Activated B cell treated with CpG ODN at 0.5 μM for 24 hours (primary cell): ENCODE results near the gene PIEZO1. TPM values are rescaled to one million over a fixed set of nuclear protein-coding genes. Genes with fewer than 3 reads are reported as not detected.
A peak's percentile ranks its signal among the peaks of the same experiment; 100 is the strongest.

Source experiments
- ATAC-seq: fragments of 200-7000 bp; cut with Tn5 transposase; one replicate; pipeline ENCODE4 v1.10.0; 2021; ENCODE audit warnings: low read depth, mild to moderate bottlenecking, moderate library complexity
- CTCF ChIA-PET: fragments of 350-600 bp; sonication (Branson Sonifier 250); formaldehyde crosslinking; loops from one replicate; lab custom pipeline; 2021; ENCODE audit warnings: antibody characterized with exemption; lab: Charles Lee
- POLR2A ChIA-PET: fragments of 350-600 bp; sonication (Branson Sonifier 250); formaldehyde crosslinking; loops from one replicate; lab custom pipeline; 2021; ENCODE audit warnings: antibody characterized with exemption; lab: Charles Lee
- DNase-seq: peaks from one replicate; pipeline ENCODE4 v3.0.0; 2022
- H3K27ac Mint-ChIP-seq: one replicate; pipeline ENCODE4 v1.8.0; 2020; ENCODE audit warnings: mixed read lengths
- H3K27me3 Mint-ChIP-seq: one replicate; pipeline ENCODE4 v1.8.0; 2021; ENCODE audit warnings: mixed read lengths
- H3K36me3 Mint-ChIP-seq: one replicate; pipeline ENCODE4 v1.8.0; 2021; ENCODE audit warnings: low read depth, mixed read lengths
- H3K4me1 Mint-ChIP-seq: one replicate; pipeline ENCODE4 v1.8.0; 2021; ENCODE audit warnings: mixed read lengths
- H3K4me3 Mint-ChIP-seq: one replicate; pipeline ENCODE4 v1.8.0; 2020; ENCODE audit warnings: mild to moderate bottlenecking, mixed read lengths
- H3K9me3 Mint-ChIP-seq: one replicate; pipeline ENCODE4 v1.8.0; 2020; ENCODE audit warnings: mixed read lengths
- intact Hi-C: fragments of 100-400 bp; cut with micrococcal nuclease; formaldehyde crosslinking; loops from one replicate; pipeline ENCODE4 v1.15.1; 2024
- total RNA-seq: library from RNA; stranded (reverse); gene quantifications from 2 replicates; pipeline ENCODE4 v1.2.3, GENCODE V29; 2022
- TF ChIP-seq, protein P1 (sequence below): fragments of 200-600 bp; IDR thresholded peaks from one replicate; pipeline ENCODE4 v1.8.0; 2022; ENCODE audit warnings: antibody characterized with exemption, mild to moderate bottlenecking

Gene PIEZO1
- total RNA-seq, 1 donor from 2014 or later: 85.9 TPM

DNA sequence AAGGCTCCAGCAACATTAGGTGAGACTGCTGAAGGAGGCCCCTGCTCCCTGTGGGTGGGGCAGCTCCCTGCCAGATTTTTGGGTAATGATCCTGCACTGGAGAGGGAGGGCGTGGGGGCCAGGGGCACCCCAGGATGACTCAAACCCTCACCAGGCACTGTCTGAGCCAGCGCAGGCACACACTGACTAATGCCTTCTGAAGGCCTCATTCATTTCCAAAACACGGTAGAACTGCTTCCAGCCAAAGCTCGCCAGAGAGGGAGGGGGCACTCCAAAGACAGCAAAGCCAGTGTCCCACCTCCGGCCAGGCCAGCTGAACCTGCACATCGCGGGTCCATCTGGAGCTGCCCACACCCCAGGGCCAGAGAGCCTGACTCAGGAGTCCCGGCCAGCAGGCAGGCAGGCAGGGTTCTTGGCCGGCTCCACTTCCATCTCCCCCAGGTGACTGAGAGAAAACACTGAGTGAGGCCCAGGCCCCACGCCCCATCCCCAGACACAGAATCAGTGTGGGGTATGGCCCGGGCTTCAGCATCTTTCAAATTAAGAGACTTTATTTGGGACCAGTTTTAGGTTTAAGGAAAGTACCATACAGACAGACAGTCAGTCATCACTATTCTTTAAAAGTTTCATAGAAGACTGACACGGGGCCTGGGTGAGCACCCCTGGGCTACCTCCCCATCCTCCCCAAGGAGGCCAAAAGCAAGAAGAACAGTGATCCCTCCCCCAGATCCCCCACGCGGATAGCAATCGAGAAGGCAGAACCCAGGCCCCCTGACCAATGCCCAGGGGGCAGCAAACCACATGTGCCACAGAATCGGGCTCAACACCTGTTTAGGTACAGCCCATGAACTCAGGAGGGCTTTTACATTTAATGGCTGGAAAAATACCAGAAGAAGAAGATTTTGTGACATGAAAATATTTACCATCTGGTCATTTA is 2.3 kb downstream of the PIEZO1 start:
- Mint-ChIP-seq H3K27ac (peak overlapping the region; percentile 80), H3K27me3 (no peaks in the 10 kb centered on the region), H3K4me3 (peak overlapping the region; percentile 85), H3K36me3 (no peaks in the 10 kb centered on the region), H3K4me1 (peaks cover 58% of the 10 kb centered on the region), H3K9me3 (no peaks in the 10 kb centered on the region)
- ATAC-seq (no peak), DNase-seq (no peak)
- intact Hi-C loops: loop anchor here (5.0 to 10.0 kb wide), 2 partner anchors 120 to 148 kb away; partner anchors contain the start of genes IL17C and MVD
- POLR2A ChIA-PET: interaction anchor here (0.6 to 5.6 kb wide), 14 partner anchors 10 to 1160 kb away, joined by 3 to 52 read pairs (median 5); partner anchors contain the start of genes APRT, CDT1, CYBA and GALNS
- CTCF ChIA-PET: interaction anchor here (0.9 to 5.9 kb wide), 8 partner anchors 13 to 75 kb away, joined by 3 to 56 read pairs (median 4); partner anchors contain the start of gene APRT
- TF ChIP-seq, protein P1, sequence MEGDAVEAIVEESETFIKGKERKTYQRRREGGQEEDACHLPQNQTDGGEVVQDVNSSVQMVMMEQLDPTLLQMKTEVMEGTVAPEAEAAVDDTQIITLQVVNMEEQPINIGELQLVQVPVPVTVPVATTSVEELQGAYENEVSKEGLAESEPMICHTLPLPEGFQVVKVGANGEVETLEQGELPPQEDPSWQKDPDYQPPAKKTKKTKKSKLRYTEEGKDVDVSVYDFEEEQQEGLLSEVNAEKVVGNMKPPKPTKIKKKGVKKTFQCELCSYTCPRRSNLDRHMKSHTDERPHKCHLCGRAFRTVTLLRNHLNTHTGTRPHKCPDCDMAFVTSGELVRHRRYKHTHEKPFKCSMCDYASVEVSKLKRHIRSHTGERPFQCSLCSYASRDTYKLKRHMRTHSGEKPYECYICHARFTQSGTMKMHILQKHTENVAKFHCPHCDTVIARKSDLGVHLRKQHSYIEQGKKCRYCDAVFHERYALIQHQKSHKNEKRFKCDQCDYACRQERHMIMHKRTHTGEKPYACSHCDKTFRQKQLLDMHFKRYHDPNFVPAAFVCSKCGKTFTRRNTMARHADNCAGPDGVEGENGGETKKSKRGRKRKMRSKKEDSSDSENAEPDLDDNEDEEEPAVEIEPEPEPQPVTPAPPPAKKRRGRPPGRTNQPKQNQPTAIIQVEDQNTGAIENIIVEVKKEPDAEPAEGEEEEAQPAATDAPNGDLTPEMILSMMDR: no peak

DNA sequence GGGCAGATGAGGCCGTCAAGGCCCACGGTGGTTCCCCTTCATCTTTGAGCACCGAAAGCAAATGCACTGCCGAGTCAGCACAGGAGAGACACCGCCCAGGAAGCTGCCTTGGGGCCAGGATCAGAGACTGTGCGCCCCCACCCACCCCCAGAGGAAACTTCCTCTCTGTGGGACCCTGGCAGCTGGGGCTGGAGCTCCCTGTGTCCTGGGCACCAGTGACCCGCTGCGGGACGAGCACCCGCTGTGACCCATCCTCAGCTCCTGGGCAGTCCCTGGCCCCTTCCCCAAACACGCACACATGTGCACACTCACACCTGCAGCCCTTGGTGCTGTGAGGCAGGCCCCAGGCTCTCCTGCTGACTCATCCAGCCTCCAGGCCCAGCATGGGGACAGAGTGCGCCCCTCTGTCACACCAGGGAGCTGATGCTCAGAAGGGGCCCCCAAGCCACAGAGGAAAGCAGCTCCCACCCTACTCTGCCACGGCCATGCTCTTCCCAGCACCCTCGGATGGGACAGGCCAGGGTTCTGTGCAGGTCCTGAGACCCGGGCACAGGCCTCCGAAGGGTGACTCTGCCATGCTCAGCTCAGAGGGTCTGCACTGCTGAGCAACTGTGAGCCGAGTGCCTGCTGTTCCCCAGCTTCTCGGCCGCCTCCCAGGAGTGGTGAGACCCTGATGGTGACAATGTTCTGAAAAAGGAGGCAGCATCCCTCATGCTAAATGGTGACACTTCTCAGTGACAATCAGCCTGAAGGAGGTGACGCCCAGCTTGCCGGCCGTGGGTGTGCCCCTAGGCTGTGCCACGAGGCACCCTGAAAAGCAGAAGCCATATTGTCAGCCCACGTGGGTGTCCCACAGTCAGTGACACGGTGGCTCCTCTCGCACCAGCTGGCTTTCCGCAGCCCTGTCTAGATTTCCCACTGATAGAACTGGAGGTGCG is 3.6 kb downstream of the PIEZO1 start:
- intact Hi-C loops: loop anchor here (1.0 to 10.0 kb wide), 6 partner anchors 9 to 147 kb away; partner anchors contain the start of genes IL17C and MVD
- ATAC-seq: peak; percentile 66
- Mint-ChIP-seq H3K27me3 (no peaks in the 10 kb centered on the region), H3K9me3 (no peaks in the 10 kb centered on the region), H3K4me3 (peak overlapping the region; percentile 85), H3K27ac (peak overlapping the region; percentile 80), H3K36me3 (peaks cover 2% of the 10 kb centered on the region), H3K4me1 (peaks cover 58% of the 10 kb centered on the region)
- ChIA-PET POLR2A (interaction anchor here (0.6 to 5.6 kb wide), 17 partner anchors 9 to 1162 kb away, joined by 3 to 52 read pairs (median 6); partner anchors contain the start of genes APRT, CDT1, CTU2 and CYBA), CTCF (interaction anchor here (0.7 to 3.8 kb wide), 11 partner anchors 11 to 77 kb away, joined by 3 to 45 read pairs (median 4); partner anchors contain the start of genes APRT, GALNS and TRAPPC2L)
- peak; percentile 57 for DNase-seq
- TF ChIP-seq, protein P1: no peak

DNA sequence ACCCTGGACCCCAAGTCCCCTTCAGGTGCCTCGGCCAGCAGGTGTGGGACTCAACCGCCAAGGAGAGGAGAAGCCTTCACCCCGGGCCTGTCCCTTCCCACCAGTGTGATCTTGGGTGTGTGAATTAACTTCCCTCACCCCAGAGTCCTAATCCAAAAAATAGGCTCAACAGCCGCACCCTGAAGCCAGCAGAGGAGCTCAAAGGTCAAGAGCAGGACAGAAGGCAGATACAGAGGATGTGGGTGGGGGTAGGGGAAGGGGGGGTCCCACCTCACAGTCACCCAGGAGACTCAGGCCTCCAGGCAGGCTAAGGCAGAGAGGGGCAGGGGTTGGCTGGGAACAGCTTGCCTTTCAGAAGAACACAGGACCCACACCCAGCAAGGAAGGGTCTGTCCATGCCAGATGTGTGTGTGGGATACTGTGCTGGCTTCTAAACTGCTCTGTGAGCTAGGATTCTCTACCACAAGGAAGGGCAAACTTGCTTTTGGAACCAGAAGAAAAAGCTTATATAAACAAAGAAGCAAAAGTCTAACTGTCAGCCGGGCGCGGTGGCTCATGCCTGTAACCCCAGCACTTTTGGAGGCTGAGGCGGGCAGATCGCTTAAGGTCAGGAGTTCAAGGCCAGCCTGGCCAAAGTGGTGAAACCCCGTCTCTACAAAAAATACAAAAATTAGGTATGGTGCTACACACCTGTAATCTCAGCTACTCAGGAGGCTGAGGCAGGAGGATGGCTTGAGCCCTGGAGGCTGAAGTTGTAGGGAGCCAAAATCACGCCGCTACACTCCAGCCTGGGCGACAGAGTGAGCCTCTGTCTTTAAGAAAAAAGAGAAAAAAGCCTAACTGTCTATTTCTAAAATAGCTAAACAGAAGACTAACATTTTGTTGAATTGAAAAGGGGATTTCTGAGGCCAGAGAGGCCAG is 4.6 kb downstream of the PIEZO1 start:
- ATAC-seq: no peak
- Mint-ChIP-seq H3K27me3 (no peaks in the 10 kb centered on the region), H3K36me3 (peaks cover 3% of the 10 kb centered on the region), H3K4me3 (peak overlapping the region; percentile 85), H3K9me3 (no peaks in the 10 kb centered on the region), H3K4me1 (peaks cover 58% of the 10 kb centered on the region), H3K27ac (peak overlapping the region; percentile 80)
- TF ChIP-seq, protein P1: no peak
- intact Hi-C loops: loop anchor here (1.0 to 10.0 kb wide), 6 partner anchors 8 to 146 kb away; partner anchors contain the start of genes IL17C and MVD
- POLR2A ChIA-PET: interaction anchor here (0.6 to 5.6 kb wide), 15 partner anchors 8 to 544 kb away, joined by 4 to 52 read pairs (median 6); partner anchors contain the start of genes APRT, CDT1, GALNS and TRAPPC2L
- no peak for DNase-seq
- CTCF ChIA-PET: interaction anchor here (0.7 to 3.8 kb wide), 6 partner anchors 10 to 387 kb away, joined by 3 to 45 read pairs (median 7); partner anchors contain the start of genes GALNS and TRAPPC2L
